ENCODE measurements around the gene PDE8B.

DNA sequence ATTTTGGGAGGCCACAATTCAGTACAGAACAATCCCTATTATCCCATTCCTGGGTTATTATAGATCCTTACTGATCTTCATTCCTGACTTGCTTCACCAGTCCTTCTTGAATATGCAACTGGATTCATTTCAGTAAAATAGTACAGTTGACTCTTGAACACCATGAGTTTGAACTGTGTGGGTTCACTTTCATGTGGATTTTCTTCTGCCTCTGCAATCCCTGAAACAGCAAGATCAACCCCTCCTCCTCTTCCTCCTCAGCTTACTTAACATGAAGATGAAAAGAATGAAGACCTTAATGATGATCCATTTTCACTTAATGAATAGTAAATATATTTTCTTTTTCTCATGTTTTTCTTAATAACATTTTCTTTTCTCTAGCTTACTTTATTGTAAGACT lies 8.3 kb upstream of the PDE8B start:
- TF ChIP-seq POLR2A (IDR thresholded peaks at IDR 0.05) (no peak), CTCF (IDR thresholded peaks at IDR 0.05) (no peak)

All from sigmoid colon (tissue), 3 donors.